HG03196 (cell line): ENCODE results near the gene RBKS.

Source experiments
- ATAC-seq: cut with Tn5 transposase; IDR thresholded peaks from one replicate; pipeline ENCODE4 v1.9.1; 2021; ENCODE audit not compliant: unreplicated experiment

Gene RBKS

GRCh38 chr2:27890146-27890923, at the start of gene RBKS, which contains the start of gene BABAM2:
Gene RBKS, minus strand, starts transcription at chr2:27890387. Its CDS starts 42 bp downstream, at chr2:27890345.
Gene BABAM2, plus strand, starts transcription at chr2:27890729. Its CDS starts 3,828 bp downstream, at chr2:27894557.
- peak; percentile 80 for ATAC-seq

- no peak for ATAC-seq
Measured at GRCh38 chr2:27935026-27935425, 44.8 kb upstream of the RBKS start.

- no peak for ATAC-seq
Measured at GRCh38 chr2:27932396-27932795, 42.2 kb upstream of the RBKS start.

GRCh38 chr2:27931361-27931950, 41.3 kb upstream of the RBKS start:
- ATAC-seq, result no peak

- ATAC-seq, result no peak
Measured at GRCh38 chr2:27929916-27930486, 39.8 kb upstream of the RBKS start.

- ATAC-seq, result no peak
Measured at GRCh38 chr2:27925766-27926472, 35.7 kb upstream of the RBKS start.

- no peak for ATAC-seq
Measured at GRCh38 chr2:27922842-27923241, 32.7 kb upstream of the RBKS start.

GRCh38 chr2:27921880-27922547, 31.8 kb upstream of the RBKS start:
- ATAC-seq, result no peak

GRCh38 chr2:27921424-27921823, 31.2 kb upstream of the RBKS start:
- ATAC-seq, result no peak

GRCh38 chr2:27920148-27920885, 30.1 kb upstream of the RBKS start:
- ATAC-seq, result no peak

- ATAC-seq, result no peak
Measured at GRCh38 chr2:27916293-27916995, 26.3 kb upstream of the RBKS start.

GRCh38 chr2:27915874-27916273, 25.7 kb upstream of the RBKS start:
- ATAC-seq, result no peak

GRCh38 chr2:27915191-27915590, 25.0 kb upstream of the RBKS start:
- no peak for ATAC-seq

- ATAC-seq, result no peak
Measured at GRCh38 chr2:27914805-27915175, 24.6 kb upstream of the RBKS start.

- no peak for ATAC-seq
Measured at GRCh38 chr2:27914041-27914804, 24.0 kb upstream of the RBKS start.

- ATAC-seq, result no peak
Measured at GRCh38 chr2:27912512-27912911, 22.3 kb upstream of the RBKS start.

- ATAC-seq, result no peak
Measured at GRCh38 chr2:27911458-27912210, 21.4 kb upstream of the RBKS start.

- no peak for ATAC-seq
Measured at GRCh38 chr2:27909901-27910300, 19.7 kb upstream of the RBKS start.
